Adrenal gland (tissue), 12 donors: Measurements from ENCODE around the gene SRSF10. TPM values are rescaled to one million over a fixed set of nuclear protein-coding genes. Genes with fewer than 3 reads are reported as not detected.

Experiments
- DNase-seq, 7 donors: peaks; one replicate each; pipeline ENCODE4 v3.0.0-alpha.2; 2019 to 2020
- H3K27ac ChIP-seq, 5 donors: fragments of 200-600 bp; sonication (generic) in 4 of 5; 1 replicate in 3 of 5; 2 replicates in 2 of 5; pipeline versions ENCODE4 v1.5.1 to v1.8.0; 2016 to 2020; ENCODE audit warnings: mild to moderate bottlenecking in 1 of 5
- H3K27me3 ChIP-seq: fragments of 200-600 bp; 2 replicates; pipeline ENCODE4 v1.8.0; 2021
- H3K36me3 ChIP-seq, 2 donors: fragments of 200-600 bp; replicated peaks in 1 of 2; 1 replicate in 1 of 2; 2 replicates in 1 of 2; pipeline versions ENCODE4 v1.5.1 to v1.8.0; 2018 to 2022
- H3K4me1 ChIP-seq, 2 donors: fragments of 200-600 bp; replicated peaks in 1 of 2; 1 replicate in 1 of 2; 2 replicates in 1 of 2; pipeline versions ENCODE4 v1.5.1 to v1.8.0; 2018 to 2021
- H3K4me3 ChIP-seq, 4 donors: fragments of 200-600 bp; sonication (generic) in 3 of 4; one replicate each; pipeline ENCODE4 v1.5.1; 2016 to 2018
- H3K9me3 ChIP-seq, 3 donors: fragments of 200-600 bp; sonication (generic) in 1 of 3; replicated peaks in 1 of 3; 1 replicate in 2 of 3; 2 replicates in 1 of 3; pipeline versions ENCODE4 v1.5.1 to v1.8.0; 2016 to 2021
- POLR2A ChIP-seq, 2 donors: fragments of 450-650 bp; IDR thresholded peaks; one replicate each; pipeline ENCODE4 v1.6.1; 2017; ENCODE audit warnings: antibody characterized with exemption in 2 of 2, mild to moderate bottlenecking in 2 of 2, moderate library complexity in 1 of 2
- WGBS, 4 donors: extraction: QIAGEN DNeasy Blood & Tissue Kit in 2 of 4; methylation state at CpG; one replicate each; pipeline versions ENCODE4 v1.1.5 to v1.1.7; 2013 to 2017; 5-methylcytosine and 5-hydroxymethylcytosine counted together
- intact Hi-C, 2 donors: fragments of 100-400 bp; cut with DNase I; formaldehyde crosslinking; loops; one replicate each; pipeline versions ENCODE4 v1.14.1 to v1.15.0; 2022 to 2023
- polyA plus RNA-seq, 3 donors: library from polyadenylated mRNA; stranded (reverse); fragments of 200-250 nt in 2 of 3; fragments of 350-450 nt in 1 of 3; fragmentation: Illumina TruSeq in 1 of 3; extraction: RNeasy Lipid Tissue Mini Kit (QIAGEN cat#74804) in 1 of 3; gene quantifications; one replicate each; pipeline ENCODE4 v1.2.3, GENCODE V29; 2013 to 2014
- total RNA-seq, 9 donors: library from RNA; depleted of rRNA in 4 of 9; stranded (reverse); fragments of >200 nt in 4 of 9; fragments of 120-200 nt in 1 of 9; fragmentation: NEBNext Ultra II Directional in 1 of 9; extraction: Animal tissue kit (Norgen Biotek cat#: 25700) in 1 of 9; gene quantifications; one replicate each; pipeline versions ENCODE4 v1.1.0 to v1.2.4, GENCODE V29; 2013 to 2023
- TF ChIP-seq, protein P1 (sequence below), 6 experiments: fragments of 450-650 bp in 4 of 6; fragments of 200-600 bp in 2 of 6; sonication (generic) in 1 of 6; IDR thresholded peaks; 1 replicate in 5 of 6; 2 replicates in 1 of 6; pipeline versions ENCODE4 v1.5.1 to v1.8.0; 2016 to 2021; ENCODE audit warnings: antibody characterized with exemption in 6 of 6, mild to moderate bottlenecking in 2 of 6, moderate library complexity in 1 of 6
- donor health status: healthy with polysubstance abuse.
- donor health status: Bipolar disorder and iron deficiency.
- donor health status: DM: yes; HTN: yes; CAD: no.
- donor health status: DM: no; HTN: no; CAD: no.
- donor health status: DM: no; HTN: no; CAD: no.
- donor health status: DM: yes; HTN: yes; CAD: no.

SRSF10 gene
- total and polyA plus RNA-seq, 12 donors, result 65.8 to 190 (median 105) TPM

DNA sequence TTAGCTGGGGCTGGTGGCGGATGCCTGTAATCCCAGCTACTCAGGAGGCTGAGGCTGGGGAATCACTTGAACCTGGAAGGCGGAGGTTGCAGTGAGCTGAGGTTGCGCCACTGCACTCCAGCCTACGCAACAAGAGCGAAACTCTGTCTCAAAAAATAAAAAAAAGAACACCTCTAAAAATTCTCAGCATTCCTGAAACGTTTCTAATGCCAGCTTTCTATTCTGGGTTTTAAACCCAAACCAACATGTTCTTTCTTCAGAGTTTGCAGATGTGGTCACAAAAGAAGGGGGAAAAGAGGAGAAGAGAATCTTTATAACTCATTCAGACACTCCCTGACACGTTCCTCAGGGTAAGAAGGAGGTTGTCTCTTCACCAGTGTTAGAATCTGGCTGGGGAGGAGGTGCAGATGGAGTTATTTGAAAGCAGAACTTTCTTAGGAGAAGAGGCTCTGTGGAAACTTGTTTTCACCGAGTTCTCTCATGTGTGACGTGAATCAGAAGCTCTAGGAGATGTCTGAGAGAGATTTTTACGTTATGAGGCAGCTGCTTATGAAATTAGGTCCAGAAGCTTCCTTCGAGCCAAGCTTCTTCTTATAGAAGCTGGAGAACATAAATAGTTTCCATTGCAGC is 49.2 kb downstream of the SRSF10 start:
- Histone ChIP-seq H3K27ac (no peak overlapping the region), H3K36me3 (no peaks in the 10 kb centered on the region), H3K9me3 (no peaks in the 10 kb centered on the region), H3K4me3 (no peak overlapping the region), H3K27me3 (no peaks in the 10 kb centered on the region), H3K4me1 (no peaks in the 10 kb centered on the region)
- TF ChIP-seq, protein P1, sequence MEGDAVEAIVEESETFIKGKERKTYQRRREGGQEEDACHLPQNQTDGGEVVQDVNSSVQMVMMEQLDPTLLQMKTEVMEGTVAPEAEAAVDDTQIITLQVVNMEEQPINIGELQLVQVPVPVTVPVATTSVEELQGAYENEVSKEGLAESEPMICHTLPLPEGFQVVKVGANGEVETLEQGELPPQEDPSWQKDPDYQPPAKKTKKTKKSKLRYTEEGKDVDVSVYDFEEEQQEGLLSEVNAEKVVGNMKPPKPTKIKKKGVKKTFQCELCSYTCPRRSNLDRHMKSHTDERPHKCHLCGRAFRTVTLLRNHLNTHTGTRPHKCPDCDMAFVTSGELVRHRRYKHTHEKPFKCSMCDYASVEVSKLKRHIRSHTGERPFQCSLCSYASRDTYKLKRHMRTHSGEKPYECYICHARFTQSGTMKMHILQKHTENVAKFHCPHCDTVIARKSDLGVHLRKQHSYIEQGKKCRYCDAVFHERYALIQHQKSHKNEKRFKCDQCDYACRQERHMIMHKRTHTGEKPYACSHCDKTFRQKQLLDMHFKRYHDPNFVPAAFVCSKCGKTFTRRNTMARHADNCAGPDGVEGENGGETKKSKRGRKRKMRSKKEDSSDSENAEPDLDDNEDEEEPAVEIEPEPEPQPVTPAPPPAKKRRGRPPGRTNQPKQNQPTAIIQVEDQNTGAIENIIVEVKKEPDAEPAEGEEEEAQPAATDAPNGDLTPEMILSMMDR (IDR thresholded peaks at IDR 0.05), result no peak
- no peak for TF ChIP-seq POLR2A (IDR thresholded peaks at IDR 0.05)
- intact Hi-C loops, result no loop called here
- WGBS, 4 donors, result 49 to 57% (median 52%) methylated on average over 11 of the region's 11 CpGs
- no peak for DNase-seq

- H3K4me3 ChIP-seq, result no peak overlapping the region
- H3K27me3 ChIP-seq, result no peaks in the 10 kb centered on the region
- TF ChIP-seq, protein P1 (IDR thresholded peaks at IDR 0.05), result no peak
- no peak for TF ChIP-seq POLR2A (IDR thresholded peaks at IDR 0.05)
- 82 to 95% (median 85%) methylated on average over 4 to 5 of the region's 5 CpGs for WGBS, 4 donors
- no peaks in the 10 kb centered on the region for H3K36me3 ChIP-seq
- intact Hi-C loops, result no loop called here
- H3K9me3 ChIP-seq, result no peaks in the 10 kb centered on the region
- H3K4me1 ChIP-seq, result no peaks in the 10 kb centered on the region
- no peak overlapping the region for H3K27ac ChIP-seq
- no peak for DNase-seq
Measured at GRCh38 chr1:23930270-23930669, 49.9 kb downstream of the SRSF10 start.

DNA sequence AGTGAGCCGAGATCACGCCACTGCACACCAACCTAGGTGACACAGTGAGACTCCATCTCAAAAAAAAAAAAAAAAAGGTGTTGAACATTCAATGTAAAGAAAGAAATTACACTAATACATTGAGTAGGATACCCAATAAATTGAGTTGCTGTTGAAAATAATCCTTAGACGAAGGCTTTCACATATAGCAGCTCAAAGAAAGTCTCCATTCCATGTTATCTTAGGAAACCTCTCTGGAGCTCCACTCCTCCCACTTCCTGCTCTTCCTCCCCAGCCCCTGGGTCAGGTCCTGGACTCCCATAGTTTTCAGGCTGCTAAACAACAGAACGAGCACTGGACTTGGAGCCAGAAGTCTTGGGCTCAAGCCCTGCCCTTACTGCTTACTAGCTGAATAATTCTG is 51.3 kb downstream of the SRSF10 start:
- Histone ChIP-seq H3K4me3 (no peak overlapping the region), H3K27ac (no peak overlapping the region), H3K36me3 (no peaks in the 10 kb centered on the region), H3K9me3 (no peaks in the 10 kb centered on the region), H3K27me3 (no peaks in the 10 kb centered on the region), H3K4me1 (no peaks in the 10 kb centered on the region)
- no peak for DNase-seq
- intact Hi-C loops, result no loop called here
- WGBS, 4 donors, result 69 to 84% (median 80%) methylated on average over 4 of the region's 4 CpGs
- TF ChIP-seq, protein P1 (IDR thresholded peaks at IDR 0.05), result no peak
- TF ChIP-seq POLR2A (IDR thresholded peaks at IDR 0.05), result no peak

- WGBS, 4 donors, result 67 to 77% (median 76%) methylated on average over 1 of the region's 1 CpG; no CpG with 5 or more reads in 1 of the 4 donors
- Histone ChIP-seq H3K9me3 (no peaks in the 10 kb centered on the region), H3K4me3 (no peak overlapping the region), H3K27me3 (no peaks in the 10 kb centered on the region), H3K4me1 (no peaks in the 10 kb centered on the region), H3K36me3 (no peaks in the 10 kb centered on the region), H3K27ac (no peak overlapping the region)
- DNase-seq, result no peak
- no peak for TF ChIP-seq POLR2A (IDR thresholded peaks at IDR 0.05)
- TF ChIP-seq, protein P1 (IDR thresholded peaks at IDR 0.05), result no peak
- intact Hi-C loops, result no loop called here
Measured at GRCh38 chr1:23927097-23927496, 53.0 kb downstream of the SRSF10 start.
